Measurements from ENCODE around the gene KLK14.

GRCh38 chr19:51110666-51110971 lies 27.9 kb upstream of the KLK14 start:
- no peak for TF ChIP-seq CTCF (IDR thresholded peaks at IDR 0.05 in 2 of 3, conservative IDR thresholded peaks at IDR 0.05 in 1 of 3; ENCODE audit: borderline replicate concordance in 1 of 3, insufficient read depth in 1 of 3, low read depth in 2 of 3, low read length in 2 of 3)
- no peak for TF ChIP-seq CEBPB (IDR thresholded peaks at IDR 0.05; ENCODE audit: low read depth)
- TF ChIP-seq ZNF274 (IDR thresholded peaks at IDR 0.05; ENCODE audit: low read depth, low read length) = no peak
- TF ChIP-seq JUND (IDR thresholded peaks at IDR 0.05) = no peak
- TF ChIP-seq ATF3 (IDR thresholded peaks at IDR 0.05) = no peak
- TF ChIP-seq SIN3A (IDR thresholded peaks at IDR 0.05; ENCODE audit: low read depth) = no peak
- TF ChIP-seq POLR2AphosphoS5 (IDR thresholded peaks at IDR 0.05; ENCODE audit: low read depth, low read length) = no peak
- TF ChIP-seq EGR1 (IDR thresholded peaks at IDR 0.05; ENCODE audit: low read depth) = no peak

Measured in HCT116 (cell line).